HepG2 (cell line): ENCODE data around the gene TAS1R3. TPM values are rescaled to one million over a fixed set of nuclear protein-coding genes. Genes with fewer than 3 reads are reported as not detected.

Source experiments
- ATAC-seq: fragments of 200-7000 bp; cut with Tn5 transposase; 3 replicates; pipeline ENCODE4 v1.9.1; 2020; ENCODE audit warnings: mild to moderate bottlenecking, moderate library complexity
- BruUV-seq: library from RNA; stranded (reverse); fragments of 400-500 nt; replicated peaks from 2 replicates; lab custom pipeline; 2021; lab: Mats Ljungman, UMichigan
- CTCF ChIA-PET: fragments of 300-600 bp; formaldehyde crosslinking; extraction: SDS; loops from one replicate; lab custom pipeline; 2021; ENCODE audit warnings: low total read pairs, inconsistent platforms, low intra/inter-chr PET ratio; lab: Yijun Ruan, JAX
- POLR2A ChIA-PET: fragments of 350-600 bp; sonication (Branson Sonifier 250); formaldehyde crosslinking; loops from one replicate; lab custom pipeline; 2020; ENCODE audit warnings: antibody characterized with exemption, inconsistent platforms; lab: Yijun Ruan, JAX
- DNase-seq: peaks from one replicate; pipeline ENCODE4 v3.0.0-alpha.2; 2015; ENCODE audit warnings: low spot score
- FAIRE-seq: peaks from 3 replicates; lab custom pipeline; 2011; peaks lifted over from hg19 to GRCh38; lab: Jason Lieb, UNC
- H2AFZ ChIP-seq: one replicate; pipeline ENCODE4 v1.6.1; 2011; ENCODE audit warnings: low read length, inconsistent platforms
- H3K27ac ChIP-seq: fragments of 300-600 bp; 3 replicates; pipeline ENCODE4 v1.8.0; 2011; ENCODE audit warnings: mixed run types, mild to moderate bottlenecking, mixed read lengths, low read length, inconsistent platforms; ENCODE audit not compliant: insufficient read depth; ENCODE audit errors: extremely low read length
- H3K27me3 ChIP-seq, 2 experiments: fragments of 200-600 bp in 1 of 2; 2 replicates in 1 of 2; 3 replicates in 1 of 2; pipeline versions ENCODE4 v1.6.0 to v1.8.0; 2011; ENCODE audit warnings: low read length in 2 of 2, mild to moderate bottlenecking in 2 of 2, moderate library complexity in 2 of 2, inconsistent platforms in 1 of 2; ENCODE audit not compliant: insufficient read depth in 2 of 2, control insufficient read depth in 1 of 2
- H3K36me3 ChIP-seq, 2 experiments: fragments of 200-600 bp in 1 of 2; replicated peaks in 1 of 2; 2 replicates in 1 of 2; 3 replicates in 1 of 2; pipeline versions ENCODE4 v1.5.1 to v1.8.0; 2011; ENCODE audit warnings: low read length in 2 of 2, inconsistent platforms in 1 of 2; ENCODE audit not compliant: insufficient read depth in 2 of 2, control insufficient read depth in 1 of 2
- H3K4me1 ChIP-seq: 2 replicates; pipeline ENCODE4 v1.5.1; 2012; ENCODE audit warnings: low read length, inconsistent platforms; ENCODE audit not compliant: insufficient read depth
- H3K4me2 ChIP-seq: 2 replicates; pipeline ENCODE4 v1.6.0; 2011; ENCODE audit warnings: low read depth, low read length, inconsistent platforms
- H3K4me3 ChIP-seq, 3 experiments: fragments of 200-600 bp in 1 of 3; sonication (generic), shearing (Covaris generic) in 1 of 3; replicated peaks in 1 of 3; 2 replicates each; pipeline ENCODE4 v1.5.1; 2011 to 2016; ENCODE audit warnings: low read length in 3 of 3, inconsistent platforms in 2 of 3, low read depth in 2 of 3, mild to moderate bottlenecking in 2 of 3, control low read depth in 1 of 3, mixed read lengths in 1 of 3; ENCODE audit not compliant: insufficient read depth in 1 of 3
- H3K79me2 ChIP-seq: one replicate; pipeline ENCODE4 v1.6.1; 2011; ENCODE audit warnings: low read length, inconsistent platforms; ENCODE audit not compliant: insufficient read depth
- H3K9ac ChIP-seq: 2 replicates; pipeline ENCODE4 v1.6.0; 2011; ENCODE audit warnings: mild to moderate bottlenecking, low read depth, low read length, inconsistent platforms; ENCODE audit not compliant: insufficient read depth
- H3K9me3 ChIP-seq: 2 replicates; pipeline ENCODE4 v1.5.1; 2012; ENCODE audit warnings: mild to moderate bottlenecking, low read length
- H4K20me1 ChIP-seq: 2 replicates; pipeline ENCODE4 v1.6.0; 2011; ENCODE audit warnings: inconsistent platforms, mild to moderate bottlenecking, low read length, moderate library complexity; ENCODE audit not compliant: insufficient read depth
- AKAP8 ChIP-seq: sonication (generic); formaldehyde crosslinking; IDR thresholded peaks from 2 replicates; pipeline ENCODE4 v1.5.1; 2020; ENCODE audit warnings: mild to moderate bottlenecking, missing genetic modification reagents
- CHD2 ChIP-seq: IDR thresholded peaks from 2 replicates; pipeline ENCODE4 v1.6.1; 2011; ENCODE audit warnings: low read depth, low read length, improper control_type of control experiment
- HIC2 ChIP-seq: sonication (generic); formaldehyde crosslinking; IDR thresholded peaks from 2 replicates; pipeline ENCODE4 v1.9.0; 2022; ENCODE audit warnings: low read depth, missing genetic modification reagents
- KDM2A ChIP-seq: sonication (generic); formaldehyde crosslinking; IDR thresholded peaks from 2 replicates; pipeline ENCODE4 v1.4.0; 2020; ENCODE audit warnings: low read depth, missing genetic modification reagents, borderline replicate concordance
- PHF21A ChIP-seq: sonication (generic); formaldehyde crosslinking; IDR thresholded peaks from 2 replicates; pipeline ENCODE4 v1.5.0; 2020; ENCODE audit warnings: mild to moderate bottlenecking, missing genetic modification reagents
- RBM22 ChIP-seq: fragments of 200-400 bp; formaldehyde crosslinking; optimal IDR thresholded peaks from 2 replicates; pipeline ENCODE3; 2017; ENCODE audit warnings: mild to moderate bottlenecking, low read length, moderate library complexity
- SIN3A ChIP-seq: IDR thresholded peaks from 2 replicates; pipeline ENCODE4 v1.6.1; 2011; ENCODE audit warnings: low read depth, mild to moderate bottlenecking, control low read depth, low read length, borderline replicate concordance
- ZBTB33 ChIP-seq: sonication (generic); formaldehyde crosslinking; IDR thresholded peaks from 2 replicates; pipeline ENCODE4 v1.4.0; 2020; ENCODE audit warnings: missing genetic modification reagents
- WGBS: methylation state at CpG from one replicate; pipeline ENCODE4 v1.1.6; 2017; ENCODE audit warnings: low lambda C conversion rate; 5-methylcytosine and 5-hydroxymethylcytosine counted together
- in situ Hi-C: cut with HindIII; loops from 2 replicates; pipeline ENCODE4 v1.10.0; 2017; ENCODE audit warnings: low pct_unique_long_range_greater_than_20kb; ENCODE audit not compliant: extremely low pct_ligation_motif_present
- intact Hi-C: fragments of 100-400 bp; cut with micrococcal nuclease; formaldehyde crosslinking; loops from one replicate; pipeline ENCODE4 v1.10.0; 2022; ENCODE audit not compliant: unreplicated experiment
- polyA plus RNA-seq, 8 experiments: library from polyadenylated mRNA; depleted of rRNA in 3 of 8; stranded (reverse) in 7 of 8; unstranded in 1 of 8; fragments of >200 nt; fragmentation: Illumina TruSeq in 4 of 8; extraction: Trizol in 4 of 8; gene quantifications; 2 replicates each; pipeline versions ENCODE4 v1.2.1 to v1.2.3, GENCODE V29; 2011 to 2016; ENCODE audit warnings: low read depth in 4 of 8, missing spikeins in 1 of 8, mixed read lengths in 1 of 8; ENCODE audit not compliant: insufficient read depth in 1 of 8
- total RNA-seq, 5 experiments: library from RNA; depleted of rRNA; stranded (reverse); fragments of >200 nt; fragmentation: Illumina TruSeq; extraction: Trizol; gene quantifications; 2 replicates each; pipeline ENCODE4 v1.2.3, GENCODE V29; 2016; ENCODE audit warnings: low read depth in 1 of 5
- TF ChIP-seq, protein P1 (sequence below): sonication (generic); formaldehyde crosslinking; IDR thresholded peaks from 2 replicates; pipeline ENCODE4 v1.9.0; 2022; ENCODE audit warnings: missing genetic modification reagents, mild to moderate bottlenecking, borderline replicate concordance
- TF ChIP-seq, protein P2 (sequence below): sonication (generic); formaldehyde crosslinking; IDR thresholded peaks from 2 replicates; pipeline ENCODE4 v1.4.0; 2020; ENCODE audit warnings: missing genetic modification reagents, mild to moderate bottlenecking, borderline replicate concordance
- TF ChIP-seq, protein P3 (sequence below): sonication (generic); formaldehyde crosslinking; IDR thresholded peaks from 2 replicates; pipeline ENCODE4 v1.5.0; 2020; ENCODE audit warnings: mild to moderate bottlenecking, missing genetic modification reagents, borderline replicate concordance

Gene TAS1R3
- total and polyA plus RNA-seq, 2 of the 13 experiments (the other 11 are each of a cell fraction or from before 2014, with no cell fraction given): 0.13 to 0.15 TPM

DNA sequence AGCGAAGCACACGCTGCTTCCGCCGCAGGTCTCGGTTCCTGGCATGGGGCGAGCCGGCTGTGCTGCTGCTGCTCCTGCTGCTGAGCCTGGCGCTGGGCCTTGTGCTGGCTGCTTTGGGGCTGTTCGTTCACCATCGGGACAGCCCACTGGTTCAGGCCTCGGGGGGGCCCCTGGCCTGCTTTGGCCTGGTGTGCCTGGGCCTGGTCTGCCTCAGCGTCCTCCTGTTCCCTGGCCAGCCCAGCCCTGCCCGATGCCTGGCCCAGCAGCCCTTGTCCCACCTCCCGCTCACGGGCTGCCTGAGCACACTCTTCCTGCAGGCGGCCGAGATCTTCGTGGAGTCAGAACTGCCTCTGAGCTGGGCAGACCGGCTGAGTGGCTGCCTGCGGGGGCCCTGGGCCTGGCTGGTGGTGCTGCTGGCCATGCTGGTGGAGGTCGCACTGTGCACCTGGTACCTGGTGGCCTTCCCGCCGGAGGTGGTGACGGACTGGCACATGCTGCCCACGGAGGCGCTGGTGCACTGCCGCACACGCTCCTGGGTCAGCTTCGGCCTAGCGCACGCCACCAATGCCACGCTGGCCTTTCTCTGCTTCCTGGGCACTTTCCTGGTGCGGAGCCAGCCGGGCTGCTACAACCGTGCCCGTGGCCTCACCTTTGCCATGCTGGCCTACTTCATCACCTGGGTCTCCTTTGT, 2.6 kb downstream of the TAS1R3 start:
- no peak overlapping the region for H3K4me2 ChIP-seq
- peaks cover 4 to 5% of the 10 kb centered on the region in 2 experiments; a peak in 3 of 5 replicates for H3K36me3 ChIP-seq
- no peak overlapping the region for H2AFZ ChIP-seq
- peaks cover 7% of the 10 kb centered on the region; the same call in 1 of the 2 replicates for H4K20me1 ChIP-seq
- H3K27ac ChIP-seq: no peak overlapping the region
- FAIRE-seq (no peak), ATAC-seq (0 out of 3 replicates have a peak, but pooled peaks have one; percentile 0), DNase-seq (no peak)
- no peak overlapping the region for H3K9ac ChIP-seq
- in situ Hi-C loops: no loop called here
- peaks cover 24% of the 10 kb centered on the region for H3K4me1 ChIP-seq
- H3K4me3 ChIP-seq: no peak overlapping the region
- no TSS peak for BruUV-seq
- 91% methylated on average over 14 of the region's 36 CpGs for whole genome bisulfite sequencing
- no peaks in the 10 kb centered on the region for H3K79me2 ChIP-seq
- POLR2A ChIA-PET: interaction anchor here (1.0 to 3.9 kb wide), 2 partner anchors 14 to 42 kb away, joined by 3 to 12 read pairs; partner anchors contain the start of genes AURKAIP1 and DVL1
- 0 out of 5 replicates have a peak, but pooled peaks cover 0 to 4% of the 10 kb centered on the region in 2 experiments for H3K27me3 ChIP-seq
- no peaks in the 10 kb centered on the region for H3K9me3 ChIP-seq
- CTCF ChIA-PET: no interaction called here
- intact Hi-C loops: no loop called here
- no peak for TF ChIP-seq CHD2
- TF ChIP-seq, protein P1, sequence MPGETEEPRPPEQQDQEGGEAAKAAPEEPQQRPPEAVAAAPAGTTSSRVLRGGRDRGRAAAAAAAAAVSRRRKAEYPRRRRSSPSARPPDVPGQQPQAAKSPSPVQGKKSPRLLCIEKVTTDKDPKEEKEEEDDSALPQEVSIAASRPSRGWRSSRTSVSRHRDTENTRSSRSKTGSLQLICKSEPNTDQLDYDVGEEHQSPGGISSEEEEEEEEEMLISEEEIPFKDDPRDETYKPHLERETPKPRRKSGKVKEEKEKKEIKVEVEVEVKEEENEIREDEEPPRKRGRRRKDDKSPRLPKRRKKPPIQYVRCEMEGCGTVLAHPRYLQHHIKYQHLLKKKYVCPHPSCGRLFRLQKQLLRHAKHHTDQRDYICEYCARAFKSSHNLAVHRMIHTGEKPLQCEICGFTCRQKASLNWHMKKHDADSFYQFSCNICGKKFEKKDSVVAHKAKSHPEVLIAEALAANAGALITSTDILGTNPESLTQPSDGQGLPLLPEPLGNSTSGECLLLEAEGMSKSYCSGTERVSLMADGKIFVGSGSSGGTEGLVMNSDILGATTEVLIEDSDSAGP (CRISPR knock-in tag): peak; percentile 33; the same call in 1 of the 2 replicates
- TF ChIP-seq KDM2A: peak; percentile 83
- 0 out of 2 replicates have a peak, but pooled peaks have one; percentile 39 for TF ChIP-seq HIC2 (CRISPR knock-in tag)
- TF ChIP-seq AKAP8 (CRISPR knock-in tag): peak; percentile 96
- TF ChIP-seq, protein P2, sequence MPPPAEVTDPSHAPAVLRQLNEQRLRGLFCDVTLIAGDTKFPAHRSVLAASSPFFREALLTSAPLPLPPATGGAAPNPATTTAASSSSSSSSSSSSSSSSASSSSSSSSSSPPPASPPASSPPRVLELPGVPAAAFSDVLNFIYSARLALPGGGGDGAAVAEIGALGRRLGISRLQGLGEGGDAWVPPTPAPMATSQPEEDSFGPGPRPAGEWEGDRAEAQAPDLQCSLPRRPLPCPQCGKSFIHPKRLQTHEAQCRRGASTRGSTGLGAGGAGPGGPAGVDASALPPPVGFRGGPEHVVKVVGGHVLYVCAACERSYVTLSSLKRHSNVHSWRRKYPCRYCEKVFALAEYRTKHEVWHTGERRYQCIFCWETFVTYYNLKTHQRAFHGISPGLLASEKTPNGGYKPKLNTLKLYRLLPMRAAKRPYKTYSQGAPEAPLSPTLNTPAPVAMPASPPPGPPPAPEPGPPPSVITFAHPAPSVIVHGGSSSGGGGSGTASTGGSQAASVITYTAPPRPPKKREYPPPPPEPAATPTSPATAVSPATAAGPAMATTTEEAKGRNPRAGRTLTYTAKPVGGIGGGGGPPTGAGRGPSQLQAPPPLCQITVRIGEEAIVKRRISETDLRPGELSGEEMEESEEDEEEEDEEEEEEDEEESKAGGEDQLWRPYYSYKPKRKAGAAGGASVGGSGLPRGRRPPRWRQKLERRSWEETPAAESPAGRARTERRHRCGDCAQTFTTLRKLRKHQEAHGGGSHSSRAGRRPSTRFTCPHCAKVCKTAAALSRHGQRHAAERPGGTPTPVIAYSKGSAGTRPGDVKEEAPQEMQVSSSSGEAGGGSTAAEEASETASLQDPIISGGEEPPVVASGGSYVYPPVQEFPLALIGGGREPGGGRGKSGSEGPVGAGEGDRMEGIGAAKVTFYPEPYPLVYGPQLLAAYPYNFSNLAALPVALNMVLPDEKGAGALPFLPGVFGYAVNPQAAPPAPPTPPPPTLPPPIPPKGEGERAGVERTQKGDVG (CRISPR knock-in tag): 0 out of 2 replicates have a peak, but pooled peaks have one; percentile 23
- TF ChIP-seq SIN3A: no peak
- TF ChIP-seq, protein P3, sequence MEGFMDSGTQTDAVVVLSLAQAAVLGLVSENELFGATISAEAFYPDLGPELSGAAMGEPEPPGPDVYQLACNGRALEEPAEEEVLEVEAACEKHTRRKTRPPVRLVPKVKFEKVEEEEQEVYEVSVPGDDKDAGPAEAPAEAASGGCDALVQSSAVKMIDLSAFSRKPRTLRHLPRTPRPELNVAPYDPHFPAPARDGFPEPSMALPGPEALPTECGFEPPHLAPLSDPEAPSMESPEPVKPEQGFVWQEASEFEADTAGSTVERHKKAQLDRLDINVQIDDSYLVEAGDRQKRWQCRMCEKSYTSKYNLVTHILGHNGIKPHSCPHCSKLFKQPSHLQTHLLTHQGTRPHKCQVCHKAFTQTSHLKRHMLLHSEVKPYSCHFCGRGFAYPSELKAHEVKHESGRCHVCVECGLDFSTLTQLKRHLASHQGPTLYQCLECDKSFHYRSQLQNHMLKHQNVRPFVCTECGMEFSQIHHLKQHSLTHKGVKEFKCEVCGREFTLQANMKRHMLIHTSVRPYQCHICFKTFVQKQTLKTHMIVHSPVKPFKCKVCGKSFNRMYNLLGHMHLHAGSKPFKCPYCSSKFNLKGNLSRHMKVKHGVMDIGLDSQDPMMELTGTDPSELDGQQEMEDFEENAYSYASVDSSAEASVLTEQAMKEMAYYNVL: no peak
- TF ChIP-seq RBM22: peak; percentile 65
- peak; percentile 88 for TF ChIP-seq ZBTB33 (CRISPR knock-in tag)
- no peak for TF ChIP-seq PHF21A (CRISPR knock-in tag)
